HL-60 (cell line): ENCODE results near the gene COL11A2.
"Not testable (repeated sequence)": the region's sequence is repeated elsewhere in the genome, so short reads cannot be mapped to it uniquely, and the experiment has no call there.

Source experiments
- DNase-seq, 2 experiments: peaks; one replicate each; pipeline ENCODE4 v3.0.0-alpha.2; 2010 to 2020; ENCODE audit warnings: low read depth in 1 of 2, low spot score in 1 of 2
- H3K27ac ChIP-seq: fragments of 250-450 bp; sonication (Bioruptor Pico); replicated peaks from 2 replicates; pipeline ENCODE4 v1.5.1; 2020; ENCODE audit warnings: mild to moderate bottlenecking, moderate library complexity
- H3K27me3 ChIP-seq: fragments of 250-450 bp; sonication (Bioruptor Pico); 2 replicates; pipeline ENCODE4 v1.5.1; 2021; ENCODE audit warnings: mild to moderate bottlenecking, moderate library complexity; ENCODE audit not compliant: insufficient read depth, poor library complexity, severe bottlenecking
- H3K4me3 ChIP-seq: replicated peaks from 2 replicates; pipeline ENCODE4 v1.5.1; 2011; ENCODE audit warnings: mild to moderate bottlenecking, control low read depth, low read length; ENCODE audit not compliant: insufficient read depth
- GABPA ChIP-seq: IDR thresholded peaks from 2 replicates; pipeline ENCODE4 v1.6.1; 2012; ENCODE audit warnings: low read depth
- POLR2AphosphoS5 ChIP-seq: IDR thresholded peaks from 2 replicates; pipeline ENCODE4 v1.6.1; 2012; ENCODE audit warnings: low read depth
- SPI1 ChIP-seq: IDR thresholded peaks from 2 replicates; pipeline ENCODE4 v1.6.1; 2012; ENCODE audit warnings: low read depth, mild to moderate bottlenecking, borderline replicate concordance
- TF ChIP-seq, protein P1 (sequence below): IDR thresholded peaks from 2 replicates; pipeline ENCODE4 v1.6.1; 2012; ENCODE audit warnings: low read depth; ENCODE audit not compliant: insufficient replicate concordance
- TF ChIP-seq, protein P2 (sequence below): IDR thresholded peaks from one replicate; pipeline ENCODE4 v1.5.1; 2011; ENCODE audit warnings: low read length, control low read depth, inconsistent platforms; ENCODE audit not compliant: insufficient read depth

The COL11A2 gene

DNA sequence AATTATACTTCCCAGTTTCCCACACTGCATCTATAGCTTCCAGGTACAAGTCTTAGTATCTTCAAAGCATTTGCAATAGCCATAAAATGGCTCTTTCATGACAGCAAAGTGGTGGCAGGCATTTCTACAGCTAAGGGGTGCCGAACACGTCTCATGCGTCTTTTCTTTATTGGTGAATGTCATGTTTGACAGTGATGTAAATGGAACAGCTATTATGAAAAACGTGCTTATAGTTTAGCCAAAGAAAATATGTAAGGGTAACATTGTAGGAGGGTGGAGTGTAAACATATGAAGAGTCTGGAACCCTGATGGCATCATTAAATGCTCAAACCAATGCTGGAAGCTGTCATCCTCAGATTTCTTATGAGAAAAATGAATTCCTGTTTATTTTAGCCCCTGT is 37.9 kb downstream of the COL11A2 start:
- no peak overlapping the region for H3K27ac ChIP-seq
- TF ChIP-seq SPI1 (no peak), GABPA (no peak), POLR2AphosphoS5 (no peak)
- TF ChIP-seq, protein P1, sequence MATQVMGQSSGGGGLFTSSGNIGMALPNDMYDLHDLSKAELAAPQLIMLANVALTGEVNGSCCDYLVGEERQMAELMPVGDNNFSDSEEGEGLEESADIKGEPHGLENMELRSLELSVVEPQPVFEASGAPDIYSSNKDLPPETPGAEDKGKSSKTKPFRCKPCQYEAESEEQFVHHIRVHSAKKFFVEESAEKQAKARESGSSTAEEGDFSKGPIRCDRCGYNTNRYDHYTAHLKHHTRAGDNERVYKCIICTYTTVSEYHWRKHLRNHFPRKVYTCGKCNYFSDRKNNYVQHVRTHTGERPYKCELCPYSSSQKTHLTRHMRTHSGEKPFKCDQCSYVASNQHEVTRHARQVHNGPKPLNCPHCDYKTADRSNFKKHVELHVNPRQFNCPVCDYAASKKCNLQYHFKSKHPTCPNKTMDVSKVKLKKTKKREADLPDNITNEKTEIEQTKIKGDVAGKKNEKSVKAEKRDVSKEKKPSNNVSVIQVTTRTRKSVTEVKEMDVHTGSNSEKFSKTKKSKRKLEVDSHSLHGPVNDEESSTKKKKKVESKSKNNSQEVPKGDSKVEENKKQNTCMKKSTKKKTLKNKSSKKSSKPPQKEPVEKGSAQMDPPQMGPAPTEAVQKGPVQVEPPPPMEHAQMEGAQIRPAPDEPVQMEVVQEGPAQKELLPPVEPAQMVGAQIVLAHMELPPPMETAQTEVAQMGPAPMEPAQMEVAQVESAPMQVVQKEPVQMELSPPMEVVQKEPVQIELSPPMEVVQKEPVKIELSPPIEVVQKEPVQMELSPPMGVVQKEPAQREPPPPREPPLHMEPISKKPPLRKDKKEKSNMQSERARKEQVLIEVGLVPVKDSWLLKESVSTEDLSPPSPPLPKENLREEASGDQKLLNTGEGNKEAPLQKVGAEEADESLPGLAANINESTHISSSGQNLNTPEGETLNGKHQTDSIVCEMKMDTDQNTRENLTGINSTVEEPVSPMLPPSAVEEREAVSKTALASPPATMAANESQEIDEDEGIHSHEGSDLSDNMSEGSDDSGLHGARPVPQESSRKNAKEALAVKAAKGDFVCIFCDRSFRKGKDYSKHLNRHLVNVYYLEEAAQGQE, result no peak
- TF ChIP-seq, protein P2, sequence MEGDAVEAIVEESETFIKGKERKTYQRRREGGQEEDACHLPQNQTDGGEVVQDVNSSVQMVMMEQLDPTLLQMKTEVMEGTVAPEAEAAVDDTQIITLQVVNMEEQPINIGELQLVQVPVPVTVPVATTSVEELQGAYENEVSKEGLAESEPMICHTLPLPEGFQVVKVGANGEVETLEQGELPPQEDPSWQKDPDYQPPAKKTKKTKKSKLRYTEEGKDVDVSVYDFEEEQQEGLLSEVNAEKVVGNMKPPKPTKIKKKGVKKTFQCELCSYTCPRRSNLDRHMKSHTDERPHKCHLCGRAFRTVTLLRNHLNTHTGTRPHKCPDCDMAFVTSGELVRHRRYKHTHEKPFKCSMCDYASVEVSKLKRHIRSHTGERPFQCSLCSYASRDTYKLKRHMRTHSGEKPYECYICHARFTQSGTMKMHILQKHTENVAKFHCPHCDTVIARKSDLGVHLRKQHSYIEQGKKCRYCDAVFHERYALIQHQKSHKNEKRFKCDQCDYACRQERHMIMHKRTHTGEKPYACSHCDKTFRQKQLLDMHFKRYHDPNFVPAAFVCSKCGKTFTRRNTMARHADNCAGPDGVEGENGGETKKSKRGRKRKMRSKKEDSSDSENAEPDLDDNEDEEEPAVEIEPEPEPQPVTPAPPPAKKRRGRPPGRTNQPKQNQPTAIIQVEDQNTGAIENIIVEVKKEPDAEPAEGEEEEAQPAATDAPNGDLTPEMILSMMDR, result no peak
- DNase-seq, result no peak
- no peaks in the 10 kb centered on the region for H3K27me3 ChIP-seq
- H3K4me3 ChIP-seq, result no peak overlapping the region

DNA sequence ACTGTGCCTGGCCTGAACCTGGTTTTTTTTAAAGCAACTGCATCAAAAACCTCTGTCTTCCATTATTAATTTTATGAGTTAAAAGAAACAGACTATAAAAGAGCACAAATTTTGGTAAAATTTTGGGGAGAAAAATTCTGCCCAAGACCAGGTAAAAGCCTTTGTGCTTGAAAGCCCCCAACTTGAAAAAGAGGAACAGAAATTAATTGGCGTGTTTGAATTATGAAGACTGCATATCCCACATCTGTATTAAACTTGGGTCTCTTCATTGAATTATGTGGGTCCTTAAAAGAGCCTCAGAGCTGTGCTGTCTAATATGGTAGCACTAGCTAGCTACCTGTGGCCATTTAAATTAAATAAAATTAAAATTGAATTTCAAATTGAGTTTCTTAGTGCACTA is 41.2 kb downstream of the COL11A2 start:
- H3K4me3 ChIP-seq, result no peak overlapping the region
- no peak for DNase-seq
- no peak overlapping the region for H3K27ac ChIP-seq
- H3K27me3 ChIP-seq, result no peaks in the 10 kb centered on the region
- TF ChIP-seq, protein P2, result no peak
- TF ChIP-seq, protein P1, result no peak
- TF ChIP-seq SPI1 (no peak), GABPA (no peak), POLR2AphosphoS5 (no peak)

DNA sequence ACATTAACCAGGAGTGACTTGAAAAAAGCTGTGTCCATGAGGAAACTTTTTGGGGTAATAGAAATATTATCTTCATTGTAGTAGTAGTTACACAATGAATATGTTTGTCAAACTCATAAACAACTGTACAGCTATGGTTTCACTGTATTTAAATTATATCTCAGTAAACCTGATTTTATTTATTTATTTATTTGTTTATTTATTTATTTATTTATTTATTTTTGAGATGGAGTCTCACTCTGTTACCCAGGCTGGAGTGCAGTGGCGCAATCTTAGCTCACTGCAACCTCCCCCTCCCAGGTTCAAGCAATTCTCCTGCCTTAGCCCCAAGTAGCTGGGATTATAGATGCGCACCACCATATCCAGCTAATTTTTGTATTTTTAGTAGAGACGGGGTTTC is 41.7 kb downstream of the COL11A2 start:
- not testable (repeated sequence) for H3K27me3 ChIP-seq, H3K27ac ChIP-seq, DNase-seq, H3K4me3 ChIP-seq

DNA sequence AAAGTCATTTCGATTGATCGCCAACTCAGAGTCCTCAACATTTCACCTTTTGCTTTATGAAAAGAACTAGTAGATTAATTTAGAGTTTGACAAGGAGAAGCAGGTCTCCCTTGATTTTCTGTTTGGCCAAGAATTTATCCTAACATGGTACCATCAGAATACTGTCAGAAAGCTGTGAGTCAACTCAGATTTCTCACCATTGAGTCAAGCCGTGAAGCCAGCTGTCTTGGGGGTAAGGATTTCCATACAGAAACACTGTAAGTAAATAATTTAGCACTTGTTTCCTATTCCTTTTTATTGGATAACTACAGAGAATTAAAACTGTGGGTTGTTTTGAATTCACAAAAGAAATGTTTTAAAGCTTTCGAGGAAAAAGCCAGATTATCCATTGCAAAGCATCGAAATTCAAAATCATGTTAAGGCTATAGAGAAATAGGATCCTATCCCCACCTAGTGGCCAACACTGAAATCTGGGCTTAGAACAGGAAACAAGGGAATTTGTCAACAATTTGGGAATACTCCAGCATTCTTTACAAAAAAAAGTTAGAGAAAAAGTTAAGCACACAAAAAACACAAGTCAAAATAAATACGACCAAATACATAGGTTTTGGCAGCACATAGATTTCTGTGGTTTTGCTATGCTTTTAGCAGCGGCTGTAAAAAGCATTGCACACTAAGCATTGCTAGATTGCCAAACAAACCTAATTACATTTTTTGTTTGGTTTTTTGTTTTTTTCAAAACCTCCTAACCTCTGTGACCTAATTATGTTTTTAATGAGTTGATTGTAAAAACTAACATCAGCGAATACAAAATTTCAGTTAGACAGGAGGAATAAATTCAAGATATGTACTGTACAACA is 44.2 kb downstream of the COL11A2 start:
- DNase-seq, result no peak
- H3K27me3 ChIP-seq, result no peaks in the 10 kb centered on the region
- TF ChIP-seq POLR2AphosphoS5 (no peak), SPI1 (no peak)
- TF ChIP-seq, protein P1, result no peak
- TF ChIP-seq, protein P2, result peak; percentile 59
- H3K4me3 ChIP-seq, result no peak overlapping the region
- H3K27ac ChIP-seq, result no peak overlapping the region
